SU-DHL-6 (cell line): Measurements from ENCODE around the gene PRKN.

Experiments
- H2AFZ ChIP-seq: fragments of 200-600 bp; sonication (generic); 2 replicates; pipeline ENCODE4 v1.6.1; 2014; ENCODE audit warnings: low read depth, mild to moderate bottlenecking, moderate library complexity, mixed read lengths, antibody characterized with exemption, low read length; ENCODE audit not compliant: severe bottlenecking
- H3F3A ChIP-seq: fragments of 200-600 bp; shearing (Covaris generic); 2 replicates; pipeline ENCODE4 v1.6.0; 2016; ENCODE audit warnings: antibody characterized with exemption, mild to moderate bottlenecking; ENCODE audit not compliant: insufficient read depth
- H3K27ac ChIP-seq: fragments of 200-600 bp; sonication (generic); 2 replicates; pipeline ENCODE4 v1.5.1; 2016; ENCODE audit warnings: low read depth, mild to moderate bottlenecking, low read length, moderate library complexity, mixed read lengths
- H3K27me3 ChIP-seq: fragments of 200-600 bp; sonication (generic), shearing (Covaris generic); 2 replicates; pipeline ENCODE4 v1.6.0; 2014; ENCODE audit warnings: mild to moderate bottlenecking, low read length
- H3K36me3 ChIP-seq: fragments of 200-600 bp; sonication (generic); 2 replicates; pipeline ENCODE4 v1.6.1; 2014; ENCODE audit warnings: mild to moderate bottlenecking, low read length, mixed read lengths
- H3K4me2 ChIP-seq: fragments of 300-600, 200-600 bp; shearing (Covaris generic), sonication (generic); 2 replicates; pipeline ENCODE4 v1.6.0; 2014; ENCODE audit warnings: low read length, low read depth, mild to moderate bottlenecking; ENCODE audit not compliant: poor library complexity, severe bottlenecking
- H3K4me3 ChIP-seq: fragments of 200-600 bp; sonication (generic); 2 replicates; pipeline ENCODE4 v1.5.1; 2014; ENCODE audit warnings: antibody characterized with exemption, low read length, mild to moderate bottlenecking, mixed read lengths; ENCODE audit not compliant: insufficient read depth, poor library complexity, severe bottlenecking
- H3K79me2 ChIP-seq: fragments of 200-600 bp; sonication (generic); 2 replicates; pipeline ENCODE4 v1.6.1; 2014; ENCODE audit warnings: mild to moderate bottlenecking, low read length, moderate library complexity; ENCODE audit not compliant: insufficient read depth
- H3K9ac ChIP-seq: fragments of 200-600 bp; sonication (generic); 2 replicates; pipeline ENCODE4 v1.7.0; 2014; ENCODE audit warnings: mild to moderate bottlenecking, low read length
- H3K9me2 ChIP-seq: fragments of 200-600 bp; sonication (generic); replicated peaks from 2 replicates; pipeline ENCODE4 v1.6.1; 2014; ENCODE audit warnings: low read length; ENCODE audit not compliant: insufficient read depth
- H3K9me3 ChIP-seq: fragments of 200-600 bp; sonication (generic); 2 replicates; pipeline ENCODE4 v1.6.1; 2014; ENCODE audit warnings: low read length, mixed read lengths; ENCODE audit not compliant: insufficient read depth
- H4K20me1 ChIP-seq: fragments of 200-600 bp; sonication (generic); 2 replicates; pipeline ENCODE4 v1.6.1; 2014; ENCODE audit warnings: low read depth, mild to moderate bottlenecking, antibody characterized with exemption, low read length, moderate library complexity, mixed read lengths
- CTCF ChIP-seq: fragments of 200-600 bp; sonication (generic); IDR thresholded peaks from one replicate; pipeline ENCODE4 v1.5.1; 2017; ENCODE audit warnings: antibody characterized with exemption, mild to moderate bottlenecking, low read length, moderate library complexity; ENCODE audit not compliant: insufficient read depth, poor library complexity, severe bottlenecking
- EZH2phosphoT487 ChIP-seq: fragments of 200-600 bp; sonication (generic), shearing (Covaris generic); conservative IDR thresholded peaks from 2 replicates; pipeline ENCODE4 v1.6.1; 2018; ENCODE audit warnings: mild to moderate bottlenecking, antibody characterized with exemption, low read length, moderate library complexity, mixed read lengths

PRKN gene

GRCh38 chr6:161369339-161369738, 1358.2 kb downstream of the PRKN start:
- Histone ChIP-seq H3K9me3 (no peaks in the 10 kb centered on the region), H3K79me2 (no peaks in the 10 kb centered on the region), H3K27me3 (no peaks in the 10 kb centered on the region), H3K9ac (no peak overlapping the region), H3K27ac (no peak overlapping the region), H3K36me3 (no peaks in the 10 kb centered on the region), H3F3A (no peaks in the 10 kb centered on the region), H3K4me2 (no peak overlapping the region), H3K9me2 (no peaks in the 10 kb centered on the region), H4K20me1 (no peaks in the 10 kb centered on the region), H3K4me3 (no peak overlapping the region), H2AFZ (no peak overlapping the region)
- TF ChIP-seq EZH2phosphoT487 (no peak), CTCF (no peak)

GRCh38 chr6:161368514-161368913, 1359.1 kb downstream of the PRKN start:
- Histone ChIP-seq H4K20me1 (no peaks in the 10 kb centered on the region), H2AFZ (no peak overlapping the region), H3K27ac (no peak overlapping the region), H3F3A (no peaks in the 10 kb centered on the region), H3K4me3 (no peak overlapping the region), H3K9ac (no peak overlapping the region), H3K27me3 (no peaks in the 10 kb centered on the region), H3K36me3 (no peaks in the 10 kb centered on the region), H3K9me3 (no peaks in the 10 kb centered on the region), H3K79me2 (no peaks in the 10 kb centered on the region), H3K9me2 (no peaks in the 10 kb centered on the region), H3K4me2 (no peak overlapping the region)
- no peak for TF ChIP-seq EZH2phosphoT487
- TF ChIP-seq CTCF: no peak

- H3F3A ChIP-seq: no peaks in the 10 kb centered on the region
- no peaks in the 10 kb centered on the region for H3K27me3 ChIP-seq
- H3K9me3 ChIP-seq: no peaks in the 10 kb centered on the region
- no peak overlapping the region for H3K4me2 ChIP-seq
- H3K79me2 ChIP-seq: no peaks in the 10 kb centered on the region
- TF ChIP-seq EZH2phosphoT487 (no peak), CTCF (no peak)
- no peak overlapping the region for H2AFZ ChIP-seq
- H3K36me3 ChIP-seq: no peaks in the 10 kb centered on the region
- no peak overlapping the region for H3K4me3 ChIP-seq
- no peaks in the 10 kb centered on the region for H4K20me1 ChIP-seq
- H3K9me2 ChIP-seq: no peaks in the 10 kb centered on the region
- H3K27ac ChIP-seq: no peak overlapping the region
- H3K9ac ChIP-seq: no peak overlapping the region
Measured at GRCh38 chr6:161367472-161367871, 1360.1 kb downstream of the PRKN start.
